Epithelial cell of proximal tubule (primary cell): Measurements from ENCODE around the gene MTF2. TPM values are rescaled to one million over a fixed set of nuclear protein-coding genes. Genes with fewer than 3 reads are reported as not detected.
A peak's percentile ranks its signal among the peaks of the same experiment; 100 is the strongest.
"Not testable (repeated sequence)": the region's sequence is repeated elsewhere in the genome, so short reads cannot be mapped to it uniquely, and the experiment has no call there.

Experiments used
- DNase-seq: peaks from one replicate; pipeline ENCODE4 v3.0.0-alpha.2; 2011; ENCODE audit warnings: low read depth
- H3K4me3 ChIP-seq: 2 replicates; pipeline ENCODE4 v1.5.1; 2011; ENCODE audit warnings: low read depth, mild to moderate bottlenecking, low read length
- CTCF ChIP-seq: conservative IDR thresholded peaks from 2 replicates; pipeline ENCODE4 v1.5.1; 2012; ENCODE audit warnings: low read depth, mild to moderate bottlenecking, low read length
- total RNA-seq: library from RNA; depleted of rRNA; stranded (reverse); fragments of >200 nt; gene quantifications from 2 replicates; pipeline ENCODE4 v1.2.3, GENCODE V29; 2015

The MTF2 gene
- total RNA-seq, 1 donor from 2014 or later = 26.3 TPM

GRCh38 chr1:93167006-93167405, 87.9 kb downstream of the MTF2 start:
- DNase-seq = no peak
- no peak overlapping the region for H3K4me3 ChIP-seq
- TF ChIP-seq CTCF = no peak

DNA sequence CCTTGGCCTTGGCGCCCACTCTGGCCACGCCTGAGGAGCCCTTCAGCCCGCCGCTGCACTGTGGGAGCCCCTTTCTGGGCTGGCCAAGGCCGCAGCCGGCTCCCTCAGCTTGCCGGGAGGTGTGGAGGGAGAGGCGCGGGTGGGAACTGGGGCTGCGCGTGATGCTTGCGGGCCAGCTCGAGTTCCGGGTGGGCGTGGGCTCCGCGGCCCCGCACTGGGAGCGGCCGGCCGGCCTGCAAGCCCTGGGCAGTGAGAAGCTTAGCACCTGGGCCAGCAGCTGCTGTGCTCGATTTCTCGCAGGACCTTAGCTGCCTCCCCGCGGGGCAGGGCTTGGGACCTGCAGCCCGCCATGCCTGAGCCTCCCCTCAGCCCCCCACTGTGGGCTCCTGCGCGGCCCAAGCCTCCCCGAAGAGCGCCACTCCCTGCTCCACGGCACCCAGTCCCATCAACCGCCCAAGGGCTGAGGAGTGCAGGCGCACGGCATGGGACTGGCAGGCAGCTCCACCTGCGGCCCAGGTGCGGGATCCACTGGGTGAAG, 91.1 kb downstream of the MTF2 start:
- not testable (repeated sequence) for DNase-seq, H3K4me3 ChIP-seq

- no peak for DNase-seq
- H3K4me3 ChIP-seq = no peak overlapping the region
- TF ChIP-seq CTCF = no peak
Observed at GRCh38 chr1:93171549-93172034, 92.5 kb downstream of the MTF2 start.

DNA sequence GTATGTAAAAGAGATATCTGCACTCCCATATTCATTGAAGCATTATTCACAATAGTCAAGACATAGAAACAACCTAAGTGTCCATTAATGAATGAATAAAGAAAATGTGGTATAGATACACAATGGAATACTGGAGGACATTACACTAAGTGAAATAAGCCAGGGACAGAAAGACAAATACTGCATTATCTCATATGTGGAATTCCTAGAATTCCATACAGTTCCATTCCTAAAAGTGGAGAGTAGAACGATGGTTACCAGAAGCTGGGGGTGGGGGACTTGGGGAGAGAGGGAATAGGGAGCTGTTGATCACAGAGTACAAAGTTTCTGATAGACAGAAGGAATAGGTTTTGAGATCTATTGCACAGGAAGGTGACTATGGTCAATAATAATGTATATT, 93.7 kb downstream of the MTF2 start:
- no peak for TF ChIP-seq CTCF
- H3K4me3 ChIP-seq = no peak overlapping the region
- no peak for DNase-seq

DNA sequence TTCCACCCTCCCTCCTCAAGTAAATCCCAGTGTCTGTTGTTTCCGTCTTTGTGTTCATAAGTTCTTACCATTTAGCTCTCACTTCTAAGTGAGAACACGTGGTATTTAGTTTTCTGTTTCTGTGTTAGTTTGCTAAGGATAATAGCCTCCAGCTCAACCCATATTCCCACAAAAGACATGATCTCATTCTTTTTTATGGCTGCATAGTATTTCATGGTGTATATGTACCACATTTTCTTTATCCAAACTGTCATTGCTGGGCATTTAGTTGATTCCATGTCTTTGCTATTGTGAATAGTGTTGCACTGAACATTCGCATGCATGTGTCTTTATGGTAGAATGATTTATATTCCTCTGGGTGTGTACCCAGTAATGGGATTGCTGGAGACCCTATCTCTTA, 95.6 kb downstream of the MTF2 start:
- not testable (repeated sequence) for DNase-seq, H3K4me3 ChIP-seq

- DNase-seq = no peak
- H3K4me3 ChIP-seq = peak overlapping the region; percentile 95
- no peak for TF ChIP-seq CTCF
Observed at GRCh38 chr1:93177991-93178390, 98.9 kb downstream of the MTF2 start.

- TF ChIP-seq CTCF = no peak
- H3K4me3 ChIP-seq = peak overlapping the region; percentile 95
- no peak for DNase-seq
Observed at GRCh38 chr1:93178418-93178817, 99.3 kb downstream of the MTF2 start.

GRCh38 chr1:93179886-93180722, 101.0 kb downstream of the MTF2 start, which contains the start of gene TMED5:
Gene TMED5 (minus strand): TSS chr1:93180413. CDS start chr1:93180242, 171 bp downstream.
- peak; percentile 13 for TF ChIP-seq CTCF
- peak within 1 kb of the TSS; percentile 95 for H3K4me3 ChIP-seq
- peak; percentile 64 for DNase-seq
